GM10248 (cell line): ENCODE results near the gene XYLT1.

Experiments used
- CTCF ChIA-PET: fragments of 300-600 bp; sonication (Branson Sonifier 250); formaldehyde crosslinking; extraction: SDS; loops from one replicate; lab custom pipeline; 2021; ENCODE audit warnings: antibody characterized with exemption; lab: Yijun Ruan, JAX
- POLR2A ChIA-PET: fragments of 350-650 bp; sonication (Branson Sonifier 250); formaldehyde crosslinking; extraction: SDS; loops from one replicate; lab custom pipeline; 2020; ENCODE audit warnings: antibody characterized with exemption; lab: Yijun Ruan, JAX
- DNase-seq: peaks from one replicate; pipeline ENCODE4 v3.0.0; 2012; ENCODE audit errors: extremely low spot score
- TF ChIP-seq, protein P1 (sequence below): IDR thresholded peaks from 2 replicates; pipeline ENCODE4 v1.5.1; 2012; ENCODE audit warnings: mild to moderate bottlenecking, low read depth; ENCODE audit errors: extremely low read depth, missing control alignments, control extremely low read depth

XYLT1 gene

DNA sequence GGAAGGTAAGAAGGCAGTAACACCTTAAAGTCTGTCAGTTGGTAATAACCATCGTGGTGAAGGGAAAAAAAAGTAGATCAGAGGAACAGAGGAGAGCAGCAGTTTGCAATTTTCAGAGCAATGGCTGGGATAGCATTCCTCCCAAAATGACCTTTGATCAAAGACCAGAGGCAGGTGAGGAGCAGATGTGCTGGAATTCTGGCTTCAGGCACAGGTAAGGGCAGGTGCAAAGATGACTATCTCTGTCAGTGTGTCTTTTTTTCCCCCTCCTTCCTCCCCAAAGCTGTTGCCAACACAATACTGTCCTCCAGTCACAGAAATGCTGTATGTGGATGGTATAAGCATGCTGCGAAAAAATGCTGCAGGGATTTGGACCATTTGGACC, 166.7 kb downstream of the XYLT1 start:
- TF ChIP-seq, protein P1, sequence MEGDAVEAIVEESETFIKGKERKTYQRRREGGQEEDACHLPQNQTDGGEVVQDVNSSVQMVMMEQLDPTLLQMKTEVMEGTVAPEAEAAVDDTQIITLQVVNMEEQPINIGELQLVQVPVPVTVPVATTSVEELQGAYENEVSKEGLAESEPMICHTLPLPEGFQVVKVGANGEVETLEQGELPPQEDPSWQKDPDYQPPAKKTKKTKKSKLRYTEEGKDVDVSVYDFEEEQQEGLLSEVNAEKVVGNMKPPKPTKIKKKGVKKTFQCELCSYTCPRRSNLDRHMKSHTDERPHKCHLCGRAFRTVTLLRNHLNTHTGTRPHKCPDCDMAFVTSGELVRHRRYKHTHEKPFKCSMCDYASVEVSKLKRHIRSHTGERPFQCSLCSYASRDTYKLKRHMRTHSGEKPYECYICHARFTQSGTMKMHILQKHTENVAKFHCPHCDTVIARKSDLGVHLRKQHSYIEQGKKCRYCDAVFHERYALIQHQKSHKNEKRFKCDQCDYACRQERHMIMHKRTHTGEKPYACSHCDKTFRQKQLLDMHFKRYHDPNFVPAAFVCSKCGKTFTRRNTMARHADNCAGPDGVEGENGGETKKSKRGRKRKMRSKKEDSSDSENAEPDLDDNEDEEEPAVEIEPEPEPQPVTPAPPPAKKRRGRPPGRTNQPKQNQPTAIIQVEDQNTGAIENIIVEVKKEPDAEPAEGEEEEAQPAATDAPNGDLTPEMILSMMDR = no peak
- DNase-seq = no peak
- POLR2A ChIA-PET = no interaction called here
- CTCF ChIA-PET = interaction anchor here (3.8 kb wide), 1 partner anchor 164 kb away, joined by 14 read pairs; no protein-coding TSS in a partner anchor

DNA sequence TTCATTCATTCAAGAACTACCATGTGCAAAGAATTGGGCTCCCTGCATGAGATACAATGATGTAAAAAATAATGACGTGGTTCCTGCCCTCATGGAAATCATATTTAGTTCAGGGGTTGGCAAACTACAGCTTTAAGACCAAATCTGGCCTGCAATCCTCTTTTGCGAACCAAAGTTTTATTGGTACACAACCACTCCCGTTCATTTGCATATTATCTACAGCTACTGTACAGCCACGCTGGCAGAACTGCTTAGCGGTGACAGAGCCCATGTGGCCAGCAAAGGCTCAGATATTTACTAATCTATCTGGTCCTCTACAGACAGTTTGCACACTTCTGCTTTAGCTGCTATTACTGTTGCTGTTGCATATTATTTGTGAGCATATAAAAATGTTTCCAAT, 167.7 kb downstream of the XYLT1 start:
- ChIA-PET POLR2A (no interaction called here), CTCF (interaction anchor here (0.9 to 3.8 kb wide), 9 partner anchors 8 to 166 kb away, joined by 3 to 14 read pairs (median 3); no protein-coding TSS in a partner anchor)
- TF ChIP-seq, protein P1 = no peak

GRCh38 chr16:17302620-17303019, 168.1 kb downstream of the XYLT1 start:
- CTCF ChIA-PET = interaction anchor here (0.9 to 3.8 kb wide), 11 partner anchors 8 to 228 kb away, joined by 3 to 14 read pairs (median 3); no protein-coding TSS in a partner anchor
- TF ChIP-seq, protein P1 = no peak
- POLR2A ChIA-PET = interaction anchor here (0.6 to 1.2 kb wide), 2 partner anchors 33 to 43 kb away, joined by 3 read pairs; no protein-coding TSS in a partner anchor

More for the DNA sequence above, 167.7 kb downstream of the XYLT1 start:
- no peak for DNase-seq

DNA sequence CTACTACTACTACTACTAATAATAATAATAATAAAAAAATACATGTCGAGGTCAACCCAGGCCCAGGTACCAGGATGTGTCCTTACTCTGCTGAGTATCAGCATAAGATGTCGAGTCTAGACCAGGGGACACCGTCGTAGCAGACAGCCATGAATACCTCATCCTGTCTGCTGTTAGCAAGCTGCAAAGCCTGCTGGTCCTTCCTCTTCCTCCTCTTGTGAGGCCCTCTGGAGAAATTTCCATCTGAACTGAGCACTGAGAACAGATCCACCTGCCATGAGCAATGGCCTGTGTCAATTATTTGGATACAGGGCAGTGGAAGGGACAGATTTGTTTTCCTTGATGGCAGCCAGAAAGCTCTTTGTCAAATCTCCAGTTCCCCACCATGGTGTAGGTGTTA, 168.5 kb downstream of the XYLT1 start:
- ChIA-PET CTCF (interaction anchor here (0.8 to 3.8 kb wide), 14 partner anchors 9 to 228 kb away, joined by 3 to 17 read pairs (median 5); no protein-coding TSS in a partner anchor), POLR2A (interaction anchor here (0.6 to 1.3 kb wide), 7 partner anchors 10 to 162 kb away, joined by 3 to 10 read pairs (median 3); no protein-coding TSS in a partner anchor)
- TF ChIP-seq, protein P1 = no peak
- no peak for DNase-seq

More at GRCh38 chr16:17302620-17303019, 168.1 kb downstream of the XYLT1 start:
- DNase-seq = no peak

DNA sequence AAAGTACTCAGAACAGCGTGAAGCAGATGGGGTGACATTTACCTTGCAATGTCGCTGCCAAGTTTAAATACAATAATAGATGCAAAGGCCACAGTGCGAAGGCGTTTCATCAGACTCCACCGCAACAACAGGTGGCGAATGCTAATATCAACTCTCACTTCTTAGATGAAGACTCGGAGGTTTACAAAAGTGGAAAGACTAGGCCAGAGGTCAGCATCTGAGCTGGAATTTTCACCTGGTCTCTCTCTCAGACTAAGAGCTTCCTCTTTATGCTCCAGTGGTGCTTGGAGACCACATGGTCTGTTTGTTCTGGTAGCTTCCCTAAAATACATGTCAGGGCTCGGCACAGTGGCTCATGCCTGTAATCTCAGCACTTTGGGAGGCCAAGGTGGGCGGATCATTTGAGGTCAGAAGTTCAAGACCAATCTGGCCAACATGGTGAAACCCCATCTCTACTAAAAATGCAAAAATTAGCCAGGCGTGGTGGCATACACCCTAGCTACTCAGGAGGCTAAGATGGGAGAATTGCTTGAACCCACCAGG, 169.1 kb downstream of the XYLT1 start:
- TF ChIP-seq, protein P1 = no peak
- peak; percentile 72 for DNase-seq
- ChIA-PET POLR2A (interaction anchor here (0.6 to 1.3 kb wide), 7 partner anchors 10 to 163 kb away, joined by 3 to 10 read pairs (median 3); no protein-coding TSS in a partner anchor), CTCF (interaction anchor here (0.8 to 5.0 kb wide), 16 partner anchors 10 to 277 kb away, joined by 3 to 30 read pairs (median 6); no protein-coding TSS in a partner anchor)

DNA sequence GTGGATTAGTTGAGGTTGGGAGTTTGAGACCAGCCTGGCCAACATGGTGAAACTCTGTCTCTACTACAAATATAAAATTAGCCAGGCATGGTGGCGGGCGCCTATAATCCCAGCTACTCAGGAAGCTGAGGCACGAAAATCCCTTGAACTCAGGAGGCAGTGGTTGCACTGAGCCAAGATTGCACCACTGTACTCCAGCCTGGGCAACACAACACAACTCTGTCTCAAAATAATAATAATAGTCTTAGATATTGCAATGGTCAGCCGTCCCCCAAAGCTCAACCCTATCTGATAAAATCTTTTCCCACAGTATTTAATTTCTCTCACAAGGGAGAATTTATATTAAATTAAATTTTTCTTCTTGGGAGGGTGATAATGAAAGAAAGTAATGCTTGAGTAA, 169.6 kb downstream of the XYLT1 start:
- DNase-seq = no peak
- TF ChIP-seq, protein P1 = no peak
- POLR2A ChIA-PET = interaction anchor here (0.5 to 1.3 kb wide), 6 partner anchors 11 to 77 kb away, joined by 3 to 10 read pairs (median 4); no protein-coding TSS in a partner anchor
- CTCF ChIA-PET = interaction anchor here (1.0 to 5.0 kb wide), 12 partner anchors 10 to 278 kb away, joined by 4 to 30 read pairs (median 8); no protein-coding TSS in a partner anchor
